ENCODE data around the gene MPP2. TPM values are rescaled to one million over a fixed set of nuclear protein-coding genes. Genes with fewer than 3 reads are reported as not detected.

The MPP2 gene
- total RNA-seq, 2 experiments from 2014 or later = 0.56 to 0.61 TPM

DNA sequence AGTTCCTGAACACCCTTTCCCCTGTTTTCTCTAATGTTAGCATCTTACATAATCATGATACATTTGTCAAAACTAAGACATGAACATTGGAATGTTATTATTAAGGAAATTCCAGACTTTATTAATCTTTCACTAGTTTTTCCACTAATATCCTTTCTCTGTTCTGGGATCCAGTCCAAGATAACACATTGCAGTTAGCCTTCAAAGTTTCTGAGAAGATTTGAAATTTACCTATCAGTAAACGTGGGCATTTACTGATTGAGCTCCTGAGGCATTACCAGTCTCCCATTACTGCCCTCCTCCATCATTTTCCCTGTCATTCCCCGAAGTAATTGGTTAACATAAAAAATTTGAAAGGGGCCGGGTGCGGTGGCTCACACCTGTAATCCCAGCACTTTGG lies 66.1 kb downstream of the MPP2 start:
- Mint-ChIP-seq H3K36me3 (no peaks in the 10 kb centered on the region), H3K9me3 (ENCODE audit: low read depth) (no peaks in the 10 kb centered on the region), H3K27me3 (peaks cover 31% of the 10 kb centered on the region), H3K27ac (no peak overlapping the region), H3K4me3 (no peak overlapping the region), H3K4me1 (no peaks in the 10 kb centered on the region)
- CTCF ChIA-PET = interaction anchor here (1.3 kb wide), 1 partner anchor 39 kb away, joined by 4 read pairs; no protein-coding TSS in a partner anchor
- ATAC-seq (no peak), DNase-seq (no peak)

DNA sequence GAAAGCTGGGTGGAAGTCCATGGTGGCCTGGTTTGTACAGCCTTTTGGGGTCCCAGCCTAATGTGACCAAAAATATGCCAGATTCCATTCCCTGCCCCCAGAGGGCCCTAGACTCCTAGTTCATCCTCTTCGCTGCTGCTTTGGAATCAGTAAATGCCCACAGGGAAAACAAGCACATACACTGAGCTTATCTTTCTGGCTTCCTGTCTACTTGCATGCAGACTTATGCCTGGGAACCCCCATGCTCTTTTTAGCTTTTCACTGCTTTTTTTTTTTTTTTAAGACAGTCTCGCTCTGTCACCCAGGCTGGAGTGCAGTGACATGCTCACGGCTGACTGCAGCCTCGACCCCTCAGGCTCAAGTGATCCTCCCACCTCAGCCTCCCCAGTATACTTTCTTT lies 66.5 kb downstream of the MPP2 start:
- Mint-ChIP-seq H3K27ac (no peak overlapping the region), H3K36me3 (no peaks in the 10 kb centered on the region), H3K9me3 (ENCODE audit: low read depth) (no peaks in the 10 kb centered on the region), H3K27me3 (peaks cover 32% of the 10 kb centered on the region), H3K4me3 (no peak overlapping the region), H3K4me1 (no peaks in the 10 kb centered on the region)
- ATAC-seq = no peak
- DNase-seq = no peak
- CTCF ChIA-PET = interaction anchor here (1.3 kb wide), 1 partner anchor 40 kb away, joined by 4 read pairs; no protein-coding TSS in a partner anchor

DNA sequence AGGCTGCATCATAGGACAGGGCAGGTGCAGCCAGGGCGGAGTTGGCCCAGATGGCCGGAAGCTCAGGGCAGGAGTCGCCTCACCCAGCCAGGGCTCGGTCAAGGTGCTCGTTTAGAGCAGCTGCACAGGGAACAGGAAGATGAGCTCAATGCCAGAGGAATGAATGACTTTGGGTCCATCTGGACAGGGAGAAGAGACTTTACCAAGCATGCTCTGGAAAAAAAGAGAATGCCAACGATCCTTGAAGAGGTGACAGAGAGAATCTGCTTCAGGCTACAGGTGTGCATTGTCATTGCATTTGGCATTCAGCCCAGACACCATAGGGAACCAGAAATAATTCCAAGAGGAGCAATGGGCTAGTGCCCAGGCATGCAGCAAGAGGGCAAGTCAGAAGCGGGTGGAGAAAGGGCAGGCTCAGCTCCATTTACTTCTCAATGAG lies 67.6 kb downstream of the MPP2 start:
- no peaks in the 10 kb centered on the region for H3K36me3 Mint-ChIP-seq
- no peaks in the 10 kb centered on the region for H3K4me1 Mint-ChIP-seq
- H3K9me3 Mint-ChIP-seq (ENCODE audit: low read depth) = no peaks in the 10 kb centered on the region
- no peak overlapping the region for H3K27ac Mint-ChIP-seq
- H3K4me3 Mint-ChIP-seq = no peak overlapping the region
- ATAC-seq (no peak), DNase-seq (no peak)
- CTCF ChIA-PET = interaction anchor here (0.7 kb wide), 1 partner anchor 74 kb away, joined by 4 read pairs; no protein-coding TSS in a partner anchor
- H3K27me3 Mint-ChIP-seq = peaks cover 43% of the 10 kb centered on the region

DNA sequence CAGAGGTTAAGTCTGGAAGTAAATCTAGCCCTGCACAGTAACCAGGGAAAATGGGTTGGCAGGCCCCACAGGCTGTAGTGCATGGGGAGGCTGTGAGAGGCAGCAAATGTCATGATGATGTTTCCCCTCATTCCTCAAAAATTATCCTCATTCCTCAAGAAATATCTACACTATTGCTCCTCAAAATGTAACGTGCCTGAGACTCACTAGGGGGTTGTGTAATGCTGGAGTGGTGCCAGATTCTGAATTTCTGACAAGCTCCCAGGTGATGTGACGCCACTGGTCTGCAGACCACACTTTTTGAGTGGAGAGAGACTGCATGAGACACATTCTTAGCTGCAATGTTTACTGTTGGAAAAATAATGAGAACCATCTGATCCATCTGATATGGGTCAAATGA lies 73.2 kb downstream of the MPP2 start:
- Mint-ChIP-seq H3K27ac (no peak overlapping the region), H3K36me3 (no peaks in the 10 kb centered on the region), H3K27me3 (peaks cover 63% of the 10 kb centered on the region), H3K9me3 (ENCODE audit: low read depth) (no peaks in the 10 kb centered on the region), H3K4me1 (peaks cover 13% of the 10 kb centered on the region), H3K4me3 (no peak overlapping the region)
- CTCF ChIA-PET = interaction anchor here (1.6 kb wide), 1 partner anchor 12 kb away, joined by 7 read pairs; no protein-coding TSS in a partner anchor
- no peak for ATAC-seq
- no peak for DNase-seq

DNA sequence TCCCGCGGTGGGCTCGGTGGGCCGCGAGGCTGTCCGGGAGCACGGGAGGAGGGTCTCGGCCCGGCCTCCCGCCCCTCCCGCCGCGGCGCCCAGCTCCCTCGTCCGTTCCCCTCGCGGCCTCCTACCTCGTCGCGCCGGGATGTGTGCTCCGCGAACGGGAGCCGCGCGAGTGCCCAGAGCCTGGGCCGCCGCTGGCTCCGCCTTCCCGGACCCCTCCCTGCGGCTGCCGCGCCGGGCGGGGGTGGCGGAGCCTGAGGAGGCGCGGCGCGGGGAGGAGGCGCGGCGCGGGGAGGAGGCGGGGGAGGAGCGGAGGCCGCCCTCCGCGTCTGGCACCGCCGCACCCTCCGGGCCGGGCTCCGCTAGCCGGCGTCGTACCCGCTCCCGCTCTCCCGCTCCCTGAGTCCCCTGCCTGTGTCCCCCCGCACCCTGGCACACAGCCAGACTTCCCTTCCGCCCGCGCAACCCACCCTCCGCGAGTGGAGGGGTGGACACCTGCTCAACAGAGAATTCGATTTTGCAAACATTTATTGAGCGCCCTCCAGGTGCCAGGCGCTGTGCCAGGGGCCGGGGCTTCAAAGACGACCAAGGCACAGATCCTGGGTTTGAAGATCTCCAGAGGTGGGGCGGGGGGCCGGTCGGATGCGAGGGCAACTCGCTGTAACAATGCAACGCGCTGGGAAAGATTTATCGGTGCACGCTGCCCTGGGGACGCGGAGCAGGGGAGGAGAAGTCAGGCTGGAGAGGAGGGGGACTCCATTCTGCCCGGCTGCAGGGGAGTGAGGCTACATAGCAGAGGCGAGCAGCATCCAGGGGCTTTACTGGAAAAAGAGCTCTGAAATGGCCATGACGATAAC lies 74.1 kb downstream of the MPP2 start, which contains the start of gene MPP3:
Gene MPP3, minus strand, starts transcription at position 171 of the 854 bp plus-strand sequence. CDS start 1,240 bp downstream, outside the sequence.
- DNase-seq = no peak
- ATAC-seq = peak; percentile 78
- Mint-ChIP-seq H3K27ac (no peak within 1 kb of the TSS), H3K4me1 (peaks cover 13% of the 10 kb centered on the region), H3K27me3 (peaks cover 63% of the 10 kb centered on the region), H3K4me3 (peak within 1 kb of the TSS; percentile 49), H3K36me3 (no peaks in the 10 kb centered on the region), H3K9me3 (ENCODE audit: low read depth) (no peaks in the 10 kb centered on the region)
- CTCF ChIA-PET = interaction anchor here (1.6 kb wide), 1 partner anchor 13 kb away, joined by 7 read pairs; no protein-coding TSS in a partner anchor

DNA sequence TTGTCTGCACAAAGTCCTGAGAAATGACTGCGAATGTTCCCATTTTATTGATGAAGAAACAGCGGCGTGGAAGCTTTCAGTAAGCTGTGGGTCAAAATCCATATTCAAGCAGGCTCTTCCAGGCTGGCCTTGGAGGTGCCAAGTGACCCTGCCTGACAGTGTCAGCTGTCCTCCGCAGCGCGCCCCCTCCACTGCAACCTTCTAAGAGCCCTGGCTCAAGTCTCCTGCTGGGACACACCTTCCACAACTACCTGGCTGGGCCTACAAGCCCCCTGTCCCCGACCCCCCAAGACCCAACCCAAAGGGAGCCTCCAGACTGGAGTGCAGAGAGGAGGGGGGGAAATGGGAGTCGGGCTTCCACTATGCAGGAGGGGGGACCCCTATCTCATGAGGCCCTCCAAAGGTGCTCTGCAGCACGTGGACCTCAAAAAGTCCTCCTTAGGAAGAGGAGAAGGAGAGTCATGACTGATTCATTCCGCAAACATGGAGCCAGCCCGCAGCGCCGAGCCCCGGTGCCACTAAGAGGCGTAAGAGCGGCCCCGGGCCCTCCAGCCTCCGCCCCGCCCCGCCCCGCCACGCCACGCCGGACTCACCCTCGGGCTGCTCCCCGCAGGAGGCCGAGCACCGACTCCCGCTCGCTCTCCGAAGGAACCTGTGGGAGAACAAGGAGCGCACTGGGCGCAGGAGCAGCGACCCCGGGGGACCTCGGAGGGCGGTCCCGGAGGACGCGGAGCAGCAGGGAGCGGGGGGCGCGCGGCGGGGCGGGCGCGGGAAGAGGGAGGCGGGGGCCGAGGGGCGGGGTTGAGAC lies 75.0 kb downstream of the MPP2 start:
- H3K36me3 Mint-ChIP-seq = no peaks in the 10 kb centered on the region
- no peaks in the 10 kb centered on the region for H3K9me3 Mint-ChIP-seq (ENCODE audit: low read depth)
- ATAC-seq (peak; percentile 28), DNase-seq (no peak)
- peaks cover 13% of the 10 kb centered on the region for H3K4me1 Mint-ChIP-seq
- CTCF ChIA-PET = interaction anchor here (1.3 kb wide), 1 partner anchor 14 kb away, joined by 7 read pairs; no protein-coding TSS in a partner anchor
- H3K4me3 Mint-ChIP-seq = peak overlapping the region; percentile 14
- H3K27me3 Mint-ChIP-seq = peaks cover 63% of the 10 kb centered on the region
- H3K27ac Mint-ChIP-seq = no peak overlapping the region

DNA sequence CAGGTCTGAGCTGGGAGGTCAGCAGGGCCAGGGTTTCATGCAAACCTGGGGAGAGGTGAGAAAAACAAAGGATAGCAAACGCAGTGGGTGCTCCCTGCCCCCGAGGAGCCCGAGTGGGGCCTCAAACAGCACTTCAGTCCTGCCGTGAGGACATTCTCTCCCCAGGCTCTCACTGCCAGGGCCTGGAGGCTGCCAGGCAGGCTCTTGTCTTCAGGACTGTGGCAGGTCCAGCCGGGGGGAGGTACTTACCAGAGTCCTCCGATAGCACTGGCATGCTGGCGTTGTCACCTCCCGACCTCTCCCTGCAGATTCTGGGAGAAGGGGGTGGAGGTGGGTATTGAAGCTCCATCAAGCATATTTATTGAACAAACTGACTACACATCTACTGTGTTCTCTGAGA lies 75.7 kb downstream of the MPP2 start:
- ATAC-seq (no peak), DNase-seq (no peak)
- H3K27me3 Mint-ChIP-seq = peaks cover 61% of the 10 kb centered on the region
- CTCF ChIA-PET = interaction anchor here (1.3 kb wide), 1 partner anchor 14 kb away, joined by 7 read pairs; no protein-coding TSS in a partner anchor
- peak overlapping the region; percentile 14 for H3K4me3 Mint-ChIP-seq
- no peaks in the 10 kb centered on the region for H3K36me3 Mint-ChIP-seq
- no peaks in the 10 kb centered on the region for H3K9me3 Mint-ChIP-seq (ENCODE audit: low read depth)
- H3K27ac Mint-ChIP-seq = no peak overlapping the region
- H3K4me1 Mint-ChIP-seq = peaks cover 13% of the 10 kb centered on the region

DNA sequence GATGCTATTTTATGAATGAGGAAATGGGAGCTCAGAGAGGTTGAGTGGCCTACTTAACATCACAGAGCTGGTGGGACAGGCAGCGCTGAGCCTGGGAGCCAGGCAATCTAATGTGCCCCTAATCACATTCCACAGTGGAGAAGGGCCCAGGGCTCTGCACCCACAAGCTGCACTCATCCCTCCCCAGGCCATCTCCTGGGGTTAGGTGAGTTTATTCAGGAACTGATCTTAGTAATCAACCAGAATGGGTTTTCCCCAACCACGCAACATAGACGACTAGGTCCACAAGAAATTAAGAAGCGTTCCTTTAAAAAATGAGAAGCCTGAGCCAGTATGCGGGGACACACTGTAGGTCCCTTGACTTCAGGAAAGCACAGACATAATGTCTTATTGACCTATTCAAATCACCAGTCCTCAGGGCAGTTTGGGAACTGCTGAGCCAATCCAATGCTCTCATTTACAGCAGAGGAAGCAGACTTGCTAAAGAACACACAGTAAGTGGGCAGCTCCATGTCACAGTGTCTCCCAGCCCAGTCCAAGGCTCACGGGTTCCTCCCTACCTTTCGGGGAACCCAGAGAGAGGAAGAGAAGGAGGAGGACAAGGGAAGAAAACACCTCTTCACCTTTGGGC lies 76.7 kb downstream of the MPP2 start:
- DNase-seq = no peak
- Mint-ChIP-seq H3K4me3 (no peak overlapping the region), H3K9me3 (ENCODE audit: low read depth) (no peaks in the 10 kb centered on the region), H3K4me1 (peaks cover 13% of the 10 kb centered on the region), H3K27ac (no peak overlapping the region), H3K27me3 (peaks cover 54% of the 10 kb centered on the region), H3K36me3 (no peaks in the 10 kb centered on the region)
- no peak for ATAC-seq
- CTCF ChIA-PET = interaction anchor here (1.5 kb wide), 1 partner anchor 16 kb away, joined by 6 read pairs; the partner anchor contains the start of gene CD300LG

DNA sequence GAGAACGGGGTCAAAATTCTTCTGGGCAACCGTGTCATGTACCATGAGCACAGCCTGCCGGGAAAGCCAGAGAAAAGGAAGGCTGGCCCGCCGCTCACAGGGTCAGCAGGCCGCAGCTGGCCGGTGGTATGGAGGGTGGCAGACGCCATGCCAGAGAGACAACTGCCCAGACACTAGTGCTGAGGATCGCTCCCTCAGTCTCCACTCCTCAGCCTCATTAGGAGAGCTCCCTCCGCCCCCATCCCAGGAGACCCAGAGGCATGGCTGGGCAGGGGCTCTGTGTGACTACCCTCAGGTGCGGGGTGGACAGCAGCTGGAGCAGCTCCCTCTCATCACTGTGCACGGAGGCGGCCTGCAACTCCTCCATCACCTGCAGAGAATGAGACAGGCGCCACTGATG lies 77.6 kb downstream of the MPP2 start:
- Mint-ChIP-seq H3K36me3 (no peaks in the 10 kb centered on the region), H3K4me1 (peaks cover 13% of the 10 kb centered on the region), H3K27me3 (peaks cover 45% of the 10 kb centered on the region), H3K9me3 (ENCODE audit: low read depth) (no peaks in the 10 kb centered on the region), H3K4me3 (no peak overlapping the region), H3K27ac (no peak overlapping the region)
- ATAC-seq (no peak), DNase-seq (no peak)
- CTCF ChIA-PET = interaction anchor here (1.5 kb wide), 1 partner anchor 17 kb away, joined by 6 read pairs; the partner anchor contains the start of gene CD300LG

DNA sequence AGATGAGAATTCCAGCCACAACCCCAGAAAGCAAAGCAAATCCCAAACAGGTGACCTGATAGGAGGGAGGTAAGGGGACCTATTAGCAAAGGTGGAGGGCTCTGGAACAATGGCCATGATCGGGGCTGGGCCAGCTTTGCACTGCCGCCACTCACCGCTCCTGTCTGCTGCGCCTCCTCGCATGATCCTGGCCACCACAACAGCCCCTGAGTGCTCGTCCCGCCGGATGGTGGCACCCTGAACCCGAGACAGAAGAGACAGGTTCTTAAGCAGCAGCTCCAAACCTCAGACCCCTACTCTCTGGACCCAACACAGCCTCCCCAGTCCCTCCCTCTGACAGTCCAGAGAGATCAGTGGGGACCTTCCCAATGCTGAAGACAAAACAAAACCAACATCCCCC lies 79.7 kb downstream of the MPP2 start:
- CTCF ChIA-PET = no interaction called here
- no peak for DNase-seq
- no peak for ATAC-seq
- Mint-ChIP-seq H3K36me3 (no peaks in the 10 kb centered on the region), H3K9me3 (ENCODE audit: low read depth) (no peaks in the 10 kb centered on the region), H3K27me3 (peaks cover 29% of the 10 kb centered on the region), H3K4me1 (peaks cover 9% of the 10 kb centered on the region), H3K4me3 (no peak overlapping the region), H3K27ac (no peak overlapping the region)

DNA sequence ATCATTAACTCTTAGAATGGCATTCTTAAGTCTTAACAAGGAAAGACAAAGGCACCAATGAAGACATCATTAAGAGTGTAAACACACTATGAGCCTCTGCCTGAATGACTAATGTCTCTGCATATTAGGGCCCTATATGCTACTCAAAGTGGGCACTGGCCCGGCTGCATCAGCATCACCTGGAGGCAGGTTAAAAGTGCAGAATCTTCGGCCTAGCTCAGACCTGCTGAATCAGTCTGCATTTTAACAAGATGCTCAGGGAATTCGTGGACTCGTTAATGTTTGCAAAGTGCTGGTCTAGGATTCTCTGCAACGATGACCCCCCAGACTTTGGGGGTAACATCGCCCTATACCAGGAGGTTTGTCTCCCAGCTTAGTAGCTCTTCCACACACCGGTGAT lies 81.1 kb downstream of the MPP2 start:
- ATAC-seq = no peak

DNA sequence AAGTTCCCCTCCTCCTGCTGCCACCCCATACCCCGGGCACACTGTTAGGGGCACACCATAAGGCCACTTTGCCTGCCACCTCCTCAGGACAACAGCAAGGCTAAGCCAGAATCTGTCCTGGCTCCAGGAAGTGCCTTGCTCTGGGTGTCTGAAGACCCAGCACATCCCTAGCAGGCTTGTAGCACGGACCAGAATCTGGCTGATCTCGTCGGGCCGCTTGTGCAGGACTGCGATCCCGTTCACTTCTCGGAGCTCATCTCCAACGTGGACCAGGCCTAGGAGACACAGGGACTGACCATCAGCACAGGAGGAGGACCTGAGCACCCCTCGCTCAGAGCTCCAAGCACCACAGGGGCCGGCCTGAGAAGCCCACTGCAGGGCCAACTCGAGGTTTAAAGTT lies 81.8 kb downstream of the MPP2 start:
- CTCF ChIA-PET = no interaction called here
- H3K4me3 Mint-ChIP-seq = no peak overlapping the region

More for the DNA sequence above, 81.1 kb downstream of the MPP2 start:
- CTCF ChIA-PET = interaction anchor here (0.8 to 1.0 kb wide), 2 partner anchors 20 to 128 kb away, joined by 3 read pairs; no protein-coding TSS in a partner anchor
- DNase-seq = no peak
- Mint-ChIP-seq H3K27ac (no peak overlapping the region), H3K9me3 (ENCODE audit: low read depth) (no peaks in the 10 kb centered on the region), H3K36me3 (no peaks in the 10 kb centered on the region), H3K4me3 (no peak overlapping the region), H3K27me3 (peaks cover 16% of the 10 kb centered on the region), H3K4me1 (peaks cover 6% of the 10 kb centered on the region)

More for the DNA sequence above, 81.8 kb downstream of the MPP2 start:
- H3K27me3 Mint-ChIP-seq = peaks cover 9% of the 10 kb centered on the region
- ATAC-seq (no peak), DNase-seq (no peak)
- H3K36me3 Mint-ChIP-seq = no peaks in the 10 kb centered on the region
- H3K9me3 Mint-ChIP-seq (ENCODE audit: low read depth) = no peaks in the 10 kb centered on the region
- peaks cover 4% of the 10 kb centered on the region for H3K4me1 Mint-ChIP-seq
- no peak overlapping the region for H3K27ac Mint-ChIP-seq

Measured in activated CD8-positive, alpha-beta memory T cell treated with anti-CD3 and anti-CD28 coated beads, Interleukin-2, amount 10 ng/mL, durations not matched to agents 7 days and 5 days (primary cell).